H1 (cell line): ENCODE results near the gene PCDHGB5. TPM values are rescaled to one million over a fixed set of nuclear protein-coding genes. Genes with fewer than 3 reads are reported as not detected.

ENCODE experiments used
- CTCF ChIA-PET: fragments of 300-600 bp; sonication (Branson Sonifier 250); formaldehyde crosslinking; loops from one replicate; lab custom pipeline; 2021; ENCODE audit not compliant: partially characterized antibody; lab: Charles Lee
- POLR2A ChIA-PET: fragments of 300-600 bp; sonication (Branson Sonifier 250); formaldehyde crosslinking; loops from one replicate; lab custom pipeline; 2021; ENCODE audit warnings: inconsistent platforms; ENCODE audit not compliant: partially characterized antibody; lab: Charles Lee
- DNase-seq, 2 experiments: peaks; one replicate each; pipeline versions ENCODE4 v3.0.0 to v3.0.0-alpha.2; 2010 to 2022; ENCODE audit warnings: low spot score in 2 of 2, low read depth in 1 of 2, mixed read lengths in 1 of 2
- FAIRE-seq: peaks from 2 replicates; lab custom pipeline; 2011; peaks lifted over from hg19 to GRCh38; lab: Jason Lieb, UNC
- H2AFZ ChIP-seq: 2 replicates; pipeline ENCODE4 v1.8.1; 2012; ENCODE audit warnings: low read length, inconsistent platforms
- H2AK5ac ChIP-seq: 2 replicates; pipeline ENCODE4 v1.6.1; 2013; ENCODE audit warnings: low read depth, low read length
- H2BK120ac ChIP-seq: replicated peaks from 2 replicates; pipeline ENCODE3; 2013; ENCODE audit warnings: low read depth, low read length, inconsistent platforms
- H2BK12ac ChIP-seq: 2 replicates; pipeline ENCODE4 v1.6.1; 2013; ENCODE audit warnings: low read depth, low read length
- H2BK15ac ChIP-seq: 2 replicates; pipeline ENCODE4 v1.6.1; 2013; ENCODE audit warnings: low read length
- H2BK20ac ChIP-seq: 2 replicates; pipeline ENCODE4 v1.6.1; 2013; ENCODE audit warnings: low read length
- H2BK5ac ChIP-seq: 2 replicates; pipeline ENCODE4 v1.6.1; 2013; ENCODE audit warnings: low read depth, low read length
- H3K14ac ChIP-seq: 2 replicates; pipeline ENCODE4 v1.6.1; 2013; ENCODE audit warnings: inconsistent platforms; ENCODE audit not compliant: insufficient read length
- H3K18ac ChIP-seq: 2 replicates; pipeline ENCODE4 v1.6.1; 2013; ENCODE audit warnings: low read length; ENCODE audit errors: extremely low read depth
- H3K23ac ChIP-seq: 2 replicates; pipeline ENCODE4 v1.6.1; 2013; ENCODE audit warnings: inconsistent platforms; ENCODE audit not compliant: insufficient read length
- H3K23me2 ChIP-seq: 2 replicates; pipeline ENCODE4 v1.6.1; 2013; ENCODE audit warnings: low read depth, low read length
- H3K27ac ChIP-seq: 2 replicates; pipeline ENCODE4 v1.6.1; 2011; ENCODE audit warnings: low read depth, low read length, inconsistent platforms
- H3K27me3 ChIP-seq, 4 experiments: replicated peaks in 1 of 4; 1 replicate in 1 of 4; 2 replicates in 3 of 4; pipeline versions ENCODE4 v1.6.1 to v1.8.1; 2011 to 2013; ENCODE audit warnings: low read length in 3 of 4, mild to moderate bottlenecking in 3 of 4, inconsistent platforms in 2 of 4, mixed read lengths in 2 of 4, moderate library complexity in 1 of 4; ENCODE audit not compliant: control insufficient read depth in 3 of 4, insufficient read depth in 3 of 4; ENCODE audit errors: extremely low read depth in 1 of 4
- H3K36me3 ChIP-seq, 4 experiments: 2 replicates each; pipeline versions ENCODE4 v1.6.1 to v1.8.1; 2011 to 2013; ENCODE audit warnings: mild to moderate bottlenecking in 4 of 4, low read length in 3 of 4, moderate library complexity in 2 of 4, control low read depth in 1 of 4, inconsistent platforms in 1 of 4; ENCODE audit not compliant: insufficient read depth in 4 of 4, control insufficient read depth in 2 of 4
- H3K4ac ChIP-seq: replicated peaks from 2 replicates; pipeline ENCODE3; 2013; ENCODE audit warnings: low read length, low read depth, mixed read lengths, inconsistent platforms; ENCODE audit not compliant: insufficient read length
- H3K4me1 ChIP-seq, 4 experiments: replicated peaks in 1 of 4; 1 replicate in 1 of 4; 2 replicates in 3 of 4; pipeline versions ENCODE4 v1.6.1 to v1.8.1; 2011 to 2013; ENCODE audit warnings: low read length in 3 of 4, inconsistent platforms in 2 of 4, mixed read lengths in 1 of 4; ENCODE audit not compliant: insufficient read depth in 4 of 4, control insufficient read depth in 3 of 4
- H3K4me2 ChIP-seq, 2 experiments: 2 replicates each; pipeline versions ENCODE4 v1.6.1 to v1.8.1; 2011 to 2013; ENCODE audit warnings: low read depth in 2 of 2, low read length in 2 of 2, control low read depth in 1 of 2, inconsistent platforms in 1 of 2, mild to moderate bottlenecking in 1 of 2; ENCODE audit not compliant: insufficient read depth in 1 of 2
- H3K4me3 ChIP-seq, 4 experiments: fragments of 200-600, 300-600 bp in 1 of 4; sonication (generic), shearing (Covaris generic), sonication (Bioruptor Twin) in 1 of 4; 2 replicates each; pipeline versions ENCODE4 v1.5.1 to v1.8.1; 2011 to 2016; ENCODE audit warnings: low read length in 4 of 4, low read depth in 3 of 4, control low read depth in 2 of 4, inconsistent platforms in 2 of 4, mild to moderate bottlenecking in 2 of 4, mixed read lengths in 1 of 4, moderate library complexity in 1 of 4; ENCODE audit not compliant: insufficient read depth in 2 of 4; ENCODE audit errors: extremely low read depth in 1 of 4
- H3K56ac ChIP-seq: replicated peaks from 2 replicates; pipeline ENCODE3; 2013; ENCODE audit warnings: low read depth, mild to moderate bottlenecking, mixed read lengths, low read length, inconsistent platforms; ENCODE audit not compliant: insufficient read length
- H3K79me1 ChIP-seq: 2 replicates; pipeline ENCODE4 v1.6.1; 2013; ENCODE audit warnings: low read depth, low read length, control low read depth
- H3K79me2 ChIP-seq, 2 experiments: 2 replicates each; pipeline versions ENCODE4 v1.6.1 to v1.8.1; 2012 to 2013; ENCODE audit warnings: low read length in 2 of 2, mild to moderate bottlenecking in 2 of 2, inconsistent platforms in 1 of 2; ENCODE audit not compliant: insufficient read depth in 2 of 2, control insufficient read depth in 1 of 2
- H3K9ac ChIP-seq, 4 experiments: replicated peaks in 1 of 4; 1 replicate in 1 of 4; 2 replicates in 3 of 4; pipeline versions ENCODE4 v1.6.1 to v1.8.1; 2011 to 2013; ENCODE audit warnings: low read depth in 3 of 4, low read length in 3 of 4, control low read depth in 2 of 4, mild to moderate bottlenecking in 2 of 4, moderate library complexity in 2 of 4, inconsistent platforms in 1 of 4; ENCODE audit errors: extremely low read depth in 1 of 4
- H3K9me3 ChIP-seq, 2 experiments: 2 replicates each; pipeline versions ENCODE4 v1.6.1 to v1.8.1; 2012 to 2013; ENCODE audit warnings: mild to moderate bottlenecking in 2 of 2, moderate library complexity in 2 of 2, control low read depth in 1 of 2, inconsistent platforms in 1 of 2, low read depth in 1 of 2, low read length in 1 of 2, mixed read lengths in 1 of 2; ENCODE audit not compliant: insufficient read depth in 2 of 2
- H4K20me1 ChIP-seq, 2 experiments: replicated peaks in 1 of 2; 2 replicates each; pipeline versions ENCODE3 to v1.8.1; 2011 to 2013; ENCODE audit warnings: inconsistent platforms in 2 of 2, low read length in 2 of 2, mild to moderate bottlenecking in 1 of 2; ENCODE audit not compliant: insufficient read depth in 2 of 2, control insufficient read depth in 1 of 2
- H4K5ac ChIP-seq: 2 replicates; pipeline ENCODE4 v1.6.1; 2013; ENCODE audit warnings: low read length, low read depth, mixed read lengths, inconsistent platforms; ENCODE audit not compliant: insufficient read length
- H4K8ac ChIP-seq: 2 replicates; pipeline ENCODE4 v1.8.0; 2013; ENCODE audit warnings: mild to moderate bottlenecking, moderate library complexity, low read length, inconsistent platforms; ENCODE audit not compliant: insufficient read depth; ENCODE audit errors: extremely low read depth
- H4K91ac ChIP-seq: replicated peaks from 2 replicates; pipeline ENCODE3; 2013; ENCODE audit warnings: low read length, mixed read lengths, inconsistent platforms; ENCODE audit not compliant: insufficient read length
- EGR1 ChIP-seq: IDR thresholded peaks from 2 replicates; pipeline ENCODE4 v1.6.1; 2011; ENCODE audit warnings: low read depth, low read length, borderline replicate concordance
- EP300 ChIP-seq, 2 experiments: IDR thresholded peaks; 1 replicate in 1 of 2; 2 replicates in 1 of 2; pipeline ENCODE4 v1.6.1; 2011 to 2012; ENCODE audit warnings: low read depth in 2 of 2, low read length in 2 of 2, mild to moderate bottlenecking in 2 of 2, borderline replicate concordance in 1 of 2, inconsistent platforms in 1 of 2, moderate library complexity in 1 of 2
- KDM1A ChIP-seq: fragments of 200-600, 300-600 bp; sonication (generic); IDR thresholded peaks from 2 replicates; pipeline ENCODE4 v1.7.1; 2016; ENCODE audit warnings: mild to moderate bottlenecking, low read length, borderline replicate concordance
- RAD21 ChIP-seq, 2 experiments: IDR thresholded peaks in 1 of 2; conservative IDR thresholded peaks in 1 of 2; 2 replicates each; pipeline ENCODE4 v1.6.1; 2011; ENCODE audit warnings: low read depth in 2 of 2, low read length in 2 of 2, improper control_type of control experiment in 1 of 2, inconsistent platforms in 1 of 2, mild to moderate bottlenecking in 1 of 2, moderate library complexity in 1 of 2
- RNF2 ChIP-seq: fragments of 200-900, 300-1000 bp; sonication (generic); IDR thresholded peaks from 2 replicates; pipeline ENCODE4 v1.7.1; 2016; ENCODE audit warnings: borderline replicate concordance, low read depth, mild to moderate bottlenecking, antibody characterized with exemption, low read length; ENCODE audit not compliant: poor library complexity, severe bottlenecking; ENCODE audit errors: missing control alignments
- WGBS, 2 experiments: shearing (Covaris generic) in 1 of 2; methylation state at CpG; one replicate each; pipeline versions ENCODE4 v1.1.6 to v1.1.7; 2013 to 2015; ENCODE audit warnings: low lambda C conversion rate in 2 of 2, mixed read lengths in 2 of 2, inconsistent platforms in 1 of 2, low coverage in 1 of 2, missing lambda C conversion rate in 1 of 2; ENCODE audit not compliant: insufficient replicate concordance in 2 of 2, insufficient coverage in 1 of 2, insufficient read length in 1 of 2; ENCODE audit errors: extremely low coverage in 1 of 2, missing lambda C conversion rate in 1 of 2; 5-methylcytosine and 5-hydroxymethylcytosine counted together
- polyA plus RNA-seq, 7 experiments: library from polyadenylated mRNA; depleted of rRNA in 3 of 7; stranded (reverse) in 5 of 7; unstranded in 2 of 7; fragments of >200 nt in 5 of 7; fragments of 200-250 nt in 2 of 7; gene quantifications; 1 replicate in 5 of 7; 2 replicates in 1 of 7; 4 replicates in 1 of 7; pipeline versions ENCODE4 v1.2.1 to v1.2.3, GENCODE V29; 2011 to 2013; ENCODE audit warnings: missing spikeins in 2 of 7, mixed read lengths in 2 of 7
- total RNA-seq: library from RNA; stranded (reverse); fragmentation: NEBNext Ultra II Directional; extraction: Animal tissue kit (Norgen Biotek cat#: 25700); gene quantifications from 2 replicates; pipeline ENCODE4 v1.2.1, GENCODE V29; 2021
- TF ChIP-seq, protein P1 (sequence below): IDR thresholded peaks from 2 replicates; pipeline ENCODE4 v1.6.1; 2011; ENCODE audit warnings: low read depth, mild to moderate bottlenecking, low read length; ENCODE audit not compliant: insufficient read depth

The PCDHGB5 gene
- total and polyA plus RNA-seq, 2 of the 8 experiments (the other 6 are each of a cell fraction or from before 2014, with no cell fraction given): 1.1 to 2.6 TPM

DNA sequence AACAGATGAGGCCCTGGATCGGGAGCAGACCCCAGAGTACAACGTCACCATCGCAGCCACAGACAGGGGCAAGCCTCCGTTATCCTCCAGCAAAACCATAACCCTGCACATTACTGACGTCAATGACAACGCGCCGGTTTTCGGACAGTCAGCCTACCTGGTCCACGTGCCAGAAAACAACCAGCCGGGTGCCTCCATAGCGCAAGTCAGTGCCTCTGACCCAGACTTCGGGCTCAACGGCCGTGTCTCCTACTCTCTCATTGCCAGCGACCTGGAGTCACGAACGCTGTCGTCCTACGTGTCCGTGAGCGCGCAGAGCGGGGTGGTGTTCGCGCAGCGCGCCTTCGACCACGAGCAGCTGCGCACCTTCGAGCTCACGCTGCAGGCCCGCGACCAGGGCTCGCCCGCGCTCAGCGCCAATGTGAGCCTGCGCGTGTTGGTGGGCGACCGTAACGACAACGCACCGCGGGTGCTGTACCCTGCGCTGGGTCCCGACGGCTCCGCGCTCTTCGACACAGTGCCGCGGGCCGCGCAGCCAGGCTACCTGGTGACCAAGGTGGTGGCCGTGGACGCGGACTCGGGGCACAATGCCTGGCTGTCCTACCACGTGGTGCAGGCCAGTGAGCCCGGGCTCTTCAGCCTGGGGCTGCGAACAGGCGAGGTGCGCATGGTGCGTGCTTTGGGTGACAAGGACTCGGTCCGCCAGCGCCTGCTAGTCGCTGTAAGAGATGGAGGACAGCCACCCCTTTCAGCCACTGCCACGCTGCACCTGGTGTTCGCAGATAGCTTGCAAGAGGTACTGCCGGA lies 21.5 kb downstream of the PCDHGB5 start:
- Histone ChIP-seq H3K27ac (no peak overlapping the region), H3K9ac (no peak overlapping the region), H3K79me2 (no peaks in the 10 kb centered on the region), H2AK5ac (no peak overlapping the region), H3K4me2 (no peak overlapping the region), H2BK5ac (no peak overlapping the region), H3K27me3 (peaks cover 0 to 12% (median 6%) of the 10 kb centered on the region in 4 experiments; a peak in 4 of 7 replicates), H2BK12ac (0 out of 2 replicates have a peak overlapping the region, but pooled peaks have one; percentile 39), H3K56ac (no peak overlapping the region), H3K4me1 (no peaks in the 10 kb centered on the region; a peak in 1 of 7 replicates), H2BK120ac (no peak overlapping the region), H2BK15ac (no peak overlapping the region), H2BK20ac (no peak overlapping the region), H4K20me1 (no peaks in the 10 kb centered on the region), H3K4ac (no peak overlapping the region), H4K5ac (no peak overlapping the region), H3K23me2 (no peaks in the 10 kb centered on the region), H3K9me3 (peaks cover 36 to 38% of the 10 kb centered on the region in 2 experiments), H4K8ac (no peak overlapping the region), H3K18ac (no peak overlapping the region), H4K91ac (no peak overlapping the region), H3K36me3 (peaks cover 0 to 27% (median 3%) of the 10 kb centered on the region in 4 experiments; a peak in 3 of 8 replicates), H3K14ac (no peak overlapping the region), H3K4me3 (no peak overlapping the region), H2AFZ (no peak overlapping the region), H3K79me1 (no peaks in the 10 kb centered on the region), H3K23ac (no peak overlapping the region)
- FAIRE-seq (no peak), DNase-seq (no peak)
- TF ChIP-seq KDM1A: no peak
- no peak for TF ChIP-seq RAD21 (IDR thresholded peaks at IDR 0.05 in 1 of 2, conservative IDR thresholded peaks at IDR 0.05 in 1 of 2; ENCODE audit: low read depth in 2 of 2, low read length in 2 of 2)
- peak; percentile 34 for TF ChIP-seq RNF2
- TF ChIP-seq EP300 (IDR thresholded peaks at IDR 0.05; ENCODE audit: borderline replicate concordance in 1 of 2, low read depth in 2 of 2, low read length in 2 of 2): no peak
- TF ChIP-seq, protein P1, sequence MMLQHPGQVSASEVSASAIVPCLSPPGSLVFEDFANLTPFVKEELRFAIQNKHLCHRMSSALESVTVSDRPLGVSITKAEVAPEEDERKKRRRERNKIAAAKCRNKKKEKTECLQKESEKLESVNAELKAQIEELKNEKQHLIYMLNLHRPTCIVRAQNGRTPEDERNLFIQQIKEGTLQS: no peak
- TF ChIP-seq EGR1: no peak
- POLR2A ChIA-PET: interaction anchor here (0.6 kb wide), 1 partner anchor 1597 kb away, joined by 3 read pairs; no protein-coding TSS in a partner anchor
- CTCF ChIA-PET: interaction anchor here (0.9 to 23.3 kb wide), 21 partner anchors 9 to 284 kb away, joined by 3 to 1236 read pairs (median 14); partner anchors contain the start of genes PCDHB15, PCDHGA1, PCDHGA12 and PCDHGB3
- 94% methylated on average over 74 of the region's 74 CpGs; no CpG with 5 or more reads in 1 of the 2 experiments for WGBS, 2 experiments
